Measurements from ENCODE around the gene NEDD4L.
"Not testable (repeated sequence)": the region's sequence is repeated elsewhere in the genome, so short reads cannot be mapped to it uniquely, and the experiment has no call there.

Gene NEDD4L

DNA sequence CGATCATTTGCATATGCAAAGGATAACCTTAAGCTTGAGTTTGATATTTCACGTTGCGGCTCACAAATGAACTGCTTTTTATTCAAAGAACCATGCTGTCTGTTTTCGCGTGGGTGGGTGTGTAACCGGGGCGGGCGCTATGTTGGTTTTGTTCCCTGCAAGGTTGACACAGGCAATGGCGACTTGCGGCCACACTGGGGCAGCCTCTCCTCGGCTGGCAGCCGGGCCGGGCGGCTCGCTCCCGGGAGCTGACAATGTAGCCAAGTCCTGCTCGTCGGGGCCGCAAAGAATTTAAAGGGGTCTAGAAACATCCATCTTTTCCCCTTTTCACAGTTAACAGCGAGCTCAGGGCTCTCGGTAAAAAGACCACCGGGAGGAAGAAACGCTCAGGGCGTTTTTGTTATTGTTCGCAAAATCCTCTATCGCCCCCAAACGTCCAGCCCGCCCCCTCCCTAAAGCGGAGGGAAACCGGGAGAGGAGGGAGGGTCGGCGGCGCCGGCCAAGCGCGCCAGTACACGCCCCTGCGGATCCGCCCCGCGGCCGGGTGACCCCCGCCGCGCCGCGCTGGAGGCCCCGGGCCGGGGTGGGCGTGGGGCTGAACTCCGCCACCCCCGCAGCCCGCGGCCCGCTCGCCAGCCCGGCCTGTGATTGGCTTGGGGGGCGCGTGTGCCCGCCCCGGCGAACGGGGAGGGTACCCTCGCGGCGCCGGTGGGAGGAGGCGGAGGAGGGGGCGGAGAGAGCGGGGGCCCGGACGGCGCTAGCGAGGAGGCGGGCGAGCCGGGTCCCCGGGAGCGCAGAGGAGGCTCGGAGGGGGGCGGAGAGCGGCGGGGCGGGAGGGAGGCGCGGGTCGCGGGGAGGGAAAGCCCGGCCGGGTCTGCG lies at the start of gene NEDD4L:
TSS of gene NEDD4L (plus strand) at position 736 of the 879 bp plus-strand sequence. CDS start 435 bp downstream, outside the sequence.
- H3K9me3 Mint-ChIP-seq: no peaks in the 10 kb centered on the region
- ATAC-seq (replicated peaks) (peak; percentile 84 to 86), DNase-seq (peak; percentile 85)
- H3K27me3 Mint-ChIP-seq: no peaks in the 10 kb centered on the region
- H3K4me1 Mint-ChIP-seq: peaks cover 20 to 43% of the 10 kb centered on the region in 2 donors
- H3K4me3 Mint-ChIP-seq: peak within 1 kb of the TSS; percentile 95 to 96
- H3K36me3 Mint-ChIP-seq: peaks cover 0 to 1% of the 10 kb centered on the region in 2 donors
- peak within 1 kb of the TSS; percentile 86 for H3K27ac Mint-ChIP-seq

DNA sequence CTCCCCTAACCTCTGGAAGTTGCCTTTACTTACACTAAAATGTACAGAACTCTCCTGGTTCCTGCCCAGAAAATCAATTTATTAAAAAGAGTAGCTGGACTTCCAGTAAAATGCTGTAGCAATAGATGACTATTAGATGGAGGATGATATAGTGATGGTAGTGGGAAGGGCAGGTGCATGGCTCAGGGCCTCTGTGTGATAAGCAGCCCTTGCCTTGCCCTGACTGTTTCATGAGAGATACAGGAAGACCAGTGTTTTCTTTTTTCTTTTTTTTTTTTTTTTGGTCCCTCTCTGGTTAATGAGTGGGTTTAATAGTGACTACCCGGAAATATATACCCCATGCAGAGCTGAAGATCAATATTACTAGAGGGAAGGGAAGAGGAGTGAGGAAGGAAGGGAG lies 48.7 kb upstream of the NEDD4L start:
- Mint-ChIP-seq H3K36me3 (no peaks in the 10 kb centered on the region), H3K9me3 (no peaks in the 10 kb centered on the region), H3K4me1 (no peaks in the 10 kb centered on the region), H3K27ac (no peak overlapping the region), H3K27me3 (peaks cover 22 to 38% of the 10 kb centered on the region in 2 donors), H3K4me3 (no peak overlapping the region)
- DNase-seq (no peak), ATAC-seq (replicated peaks) (no peak)

- peaks cover 13 to 40% of the 10 kb centered on the region in 2 donors for H3K27me3 Mint-ChIP-seq
- not testable (repeated sequence) for ATAC-seq (replicated peaks); H3K4me1 Mint-ChIP-seq; H3K27ac Mint-ChIP-seq; H3K9me3 Mint-ChIP-seq; DNase-seq; H3K4me3 Mint-ChIP-seq; H3K36me3 Mint-ChIP-seq
Measured at GRCh38 chr18:57996894-57997293, 47.1 kb upstream of the NEDD4L start.

GRCh38 chr18:57997820-57998219 lies 46.2 kb upstream of the NEDD4L start:
- DNase-seq (no peak), ATAC-seq (replicated peaks) (no peak)
- no peaks in the 10 kb centered on the region for H3K36me3 Mint-ChIP-seq
- H3K9me3 Mint-ChIP-seq: no peaks in the 10 kb centered on the region
- no peaks in the 10 kb centered on the region for H3K4me1 Mint-ChIP-seq
- H3K27ac Mint-ChIP-seq: no peak overlapping the region
- peaks cover 21 to 48% of the 10 kb centered on the region in 2 donors for H3K27me3 Mint-ChIP-seq
- H3K4me3 Mint-ChIP-seq: no peak overlapping the region

DNA sequence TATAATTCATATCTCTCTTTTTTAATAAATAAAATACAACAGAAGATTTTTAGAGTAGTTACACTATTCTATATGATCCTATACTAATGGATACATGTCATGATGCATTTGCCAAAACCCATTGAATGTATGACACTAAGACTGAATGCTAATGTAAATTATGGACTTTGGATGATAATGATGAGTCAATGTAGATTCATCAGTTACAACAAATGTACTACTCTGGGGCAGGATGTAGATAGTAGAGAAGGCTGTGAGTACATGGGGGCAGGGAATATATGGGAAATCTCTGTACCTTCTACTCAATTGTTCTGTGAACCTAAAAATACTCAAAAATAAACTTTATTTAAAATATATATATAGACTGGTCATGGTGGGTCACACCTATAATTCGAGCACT lies 45.6 kb upstream of the NEDD4L start:
- DNase-seq: no peak
- H3K36me3 Mint-ChIP-seq: no peaks in the 10 kb centered on the region
- ATAC-seq (replicated peaks): no peak
- no peak overlapping the region for H3K27ac Mint-ChIP-seq
- peaks cover 23 to 48% of the 10 kb centered on the region in 2 donors for H3K27me3 Mint-ChIP-seq
- H3K9me3 Mint-ChIP-seq: no peaks in the 10 kb centered on the region
- H3K4me3 Mint-ChIP-seq: no peak overlapping the region
- H3K4me1 Mint-ChIP-seq: no peaks in the 10 kb centered on the region

DNA sequence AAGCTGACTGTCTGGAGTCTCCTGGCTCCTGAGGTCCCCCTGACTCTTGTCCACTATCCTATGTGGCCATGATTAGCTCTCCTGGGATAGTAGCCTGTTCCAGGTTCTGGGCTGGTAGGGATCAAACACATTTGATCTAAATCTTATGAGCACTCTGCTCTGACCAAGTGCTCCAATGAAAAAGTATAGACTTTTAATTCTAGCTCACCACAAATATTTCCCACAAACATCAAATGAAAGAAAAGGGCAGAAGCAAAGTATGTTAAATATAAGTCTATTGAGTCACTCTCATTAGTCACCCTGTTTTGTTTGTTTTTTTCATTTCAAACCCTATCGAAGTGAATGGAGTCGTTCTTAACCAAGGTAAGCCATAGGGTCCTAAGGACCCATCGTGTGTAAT lies 39.7 kb upstream of the NEDD4L start:
- H3K9me3 Mint-ChIP-seq: no peaks in the 10 kb centered on the region
- DNase-seq (no peak), ATAC-seq (replicated peaks) (no peak)
- no peaks in the 10 kb centered on the region for H3K36me3 Mint-ChIP-seq
- H3K4me3 Mint-ChIP-seq: no peak overlapping the region
- H3K27me3 Mint-ChIP-seq: peaks cover 41 to 42% of the 10 kb centered on the region in 2 donors
- no peaks in the 10 kb centered on the region for H3K4me1 Mint-ChIP-seq
- no peak overlapping the region for H3K27ac Mint-ChIP-seq

DNA sequence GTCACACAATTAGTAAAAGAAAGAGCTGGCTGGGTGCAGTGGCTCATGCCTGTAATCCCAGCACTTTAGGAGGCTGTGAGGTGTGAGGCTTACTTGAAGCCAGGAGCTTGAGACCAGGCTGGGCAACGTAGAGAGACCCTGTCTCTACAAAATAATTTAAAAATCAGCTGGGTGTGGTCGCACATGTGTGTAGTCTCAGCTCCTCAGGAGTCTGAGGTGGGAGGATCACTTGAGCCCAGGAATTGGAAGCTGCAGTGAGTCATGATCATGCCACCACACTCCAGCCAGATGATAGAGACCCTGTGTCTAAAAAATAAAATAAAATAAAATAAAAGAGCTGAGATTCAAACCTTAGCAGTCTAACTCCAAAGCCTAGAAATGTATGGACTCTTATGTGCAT lies 39.0 kb upstream of the NEDD4L start:
- H3K4me3 Mint-ChIP-seq: no peak overlapping the region
- DNase-seq (no peak), ATAC-seq (replicated peaks) (no peak)
- H3K27me3 Mint-ChIP-seq: peaks cover 43% of the 10 kb centered on the region in 2 donors
- H3K9me3 Mint-ChIP-seq: no peaks in the 10 kb centered on the region
- no peaks in the 10 kb centered on the region for H3K36me3 Mint-ChIP-seq
- no peak overlapping the region for H3K27ac Mint-ChIP-seq
- H3K4me1 Mint-ChIP-seq: no peaks in the 10 kb centered on the region

- DNase-seq (no peak), ATAC-seq (replicated peaks) (peak; percentile 57 to 84)
- Mint-ChIP-seq H3K4me3 (no peak overlapping the region), H3K4me1 (no peaks in the 10 kb centered on the region), H3K9me3 (no peaks in the 10 kb centered on the region), H3K27ac (no peak overlapping the region), H3K36me3 (no peaks in the 10 kb centered on the region), H3K27me3 (peaks cover 50 to 53% of the 10 kb centered on the region in 2 donors)
Measured at GRCh38 chr18:58005885-58006523, 38.0 kb upstream of the NEDD4L start.

GRCh38 chr18:58009166-58009565 lies 34.9 kb upstream of the NEDD4L start:
- no peaks in the 10 kb centered on the region for H3K9me3 Mint-ChIP-seq
- no peaks in the 10 kb centered on the region for H3K36me3 Mint-ChIP-seq
- DNase-seq (no peak), ATAC-seq (replicated peaks) (no peak)
- peaks cover 0 to 5% of the 10 kb centered on the region in 2 donors for H3K4me1 Mint-ChIP-seq
- peaks cover 30 to 34% of the 10 kb centered on the region in 2 donors for H3K27me3 Mint-ChIP-seq
- no peak overlapping the region for H3K27ac Mint-ChIP-seq
- H3K4me3 Mint-ChIP-seq: no peak overlapping the region

GRCh38 chr18:58010265-58010664 lies 33.8 kb upstream of the NEDD4L start:
- no peaks in the 10 kb centered on the region for H3K36me3 Mint-ChIP-seq
- no peak for ATAC-seq (replicated peaks)
- no peaks in the 10 kb centered on the region for H3K9me3 Mint-ChIP-seq

GRCh38 chr18:58012356-58012755 lies 31.7 kb upstream of the NEDD4L start:
- no peak for ATAC-seq (replicated peaks)
- DNase-seq: no peak
- H3K27me3 Mint-ChIP-seq: peaks cover 19 to 26% of the 10 kb centered on the region in 2 donors
- no peak overlapping the region for H3K27ac Mint-ChIP-seq
- H3K4me3 Mint-ChIP-seq: no peak overlapping the region
- peaks cover 12 to 27% of the 10 kb centered on the region in 2 donors for H3K4me1 Mint-ChIP-seq
- peaks cover 4% of the 10 kb centered on the region in 2 donors for H3K9me3 Mint-ChIP-seq
- peaks cover 0 to 4% of the 10 kb centered on the region in 2 donors for H3K36me3 Mint-ChIP-seq

More at GRCh38 chr18:58010265-58010664, 33.8 kb upstream of the NEDD4L start:
- Mint-ChIP-seq H3K4me3 (no peak overlapping the region), H3K27ac (no peak overlapping the region), H3K4me1 (peaks cover 7 to 16% of the 10 kb centered on the region in 2 donors), H3K27me3 (peaks cover 25 to 31% of the 10 kb centered on the region in 2 donors)
- no peak for DNase-seq

DNA sequence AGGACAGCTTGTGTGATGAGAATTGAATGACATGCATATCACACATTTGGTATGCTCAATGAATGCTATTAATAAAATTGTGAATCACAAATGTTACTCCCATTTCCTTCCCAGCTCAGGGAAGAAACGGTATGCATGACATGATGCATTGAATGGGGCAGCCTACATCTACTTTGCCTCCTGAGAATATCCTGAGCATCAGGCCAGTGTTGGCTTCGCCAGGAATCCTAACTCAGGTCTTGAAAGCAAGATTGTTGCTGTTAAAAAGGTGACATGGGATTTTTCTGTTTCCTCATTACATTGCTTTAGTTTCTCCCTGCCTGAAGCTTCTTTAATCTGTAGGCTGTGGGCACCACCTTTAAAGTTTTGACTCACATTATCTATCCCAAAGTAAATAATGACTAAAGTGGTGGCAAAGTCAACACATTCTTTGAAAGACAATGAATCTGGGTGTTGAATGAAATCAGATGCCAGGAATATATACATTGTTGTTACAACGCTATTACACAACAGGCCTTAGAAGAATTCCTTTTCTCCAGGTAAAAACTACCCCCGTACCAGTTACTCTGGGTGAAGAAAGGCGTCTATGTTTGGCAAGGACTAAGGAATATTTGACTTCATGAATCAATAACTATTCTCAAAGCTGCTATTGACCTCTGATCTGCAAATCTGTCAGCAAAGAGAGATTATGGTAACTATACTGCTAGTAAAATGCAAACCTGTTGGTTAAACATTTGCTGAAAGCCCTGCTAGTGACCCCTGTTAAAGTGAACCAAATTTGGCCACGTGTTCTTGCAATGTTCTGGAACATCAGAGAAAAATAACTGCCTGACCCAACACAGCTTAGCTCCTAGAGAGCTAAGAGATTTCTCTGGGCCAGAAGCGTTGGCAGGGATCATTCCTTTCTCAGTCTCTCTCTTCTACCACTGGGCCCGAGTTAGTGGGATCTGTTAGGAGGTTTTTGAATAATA lies 30.5 kb upstream of the NEDD4L start:
- H3K4me1 Mint-ChIP-seq: peaks cover 12 to 27% of the 10 kb centered on the region in 2 donors
- ATAC-seq (replicated peaks) (no peak), DNase-seq (no peak)
- peaks cover 0 to 4% of the 10 kb centered on the region in 2 donors for H3K36me3 Mint-ChIP-seq
- H3K27ac Mint-ChIP-seq: no peak overlapping the region
- H3K4me3 Mint-ChIP-seq: no peak overlapping the region
- peaks cover 14 to 19% of the 10 kb centered on the region in 2 donors for H3K27me3 Mint-ChIP-seq
- peaks cover 4% of the 10 kb centered on the region in 2 donors for H3K9me3 Mint-ChIP-seq

DNA sequence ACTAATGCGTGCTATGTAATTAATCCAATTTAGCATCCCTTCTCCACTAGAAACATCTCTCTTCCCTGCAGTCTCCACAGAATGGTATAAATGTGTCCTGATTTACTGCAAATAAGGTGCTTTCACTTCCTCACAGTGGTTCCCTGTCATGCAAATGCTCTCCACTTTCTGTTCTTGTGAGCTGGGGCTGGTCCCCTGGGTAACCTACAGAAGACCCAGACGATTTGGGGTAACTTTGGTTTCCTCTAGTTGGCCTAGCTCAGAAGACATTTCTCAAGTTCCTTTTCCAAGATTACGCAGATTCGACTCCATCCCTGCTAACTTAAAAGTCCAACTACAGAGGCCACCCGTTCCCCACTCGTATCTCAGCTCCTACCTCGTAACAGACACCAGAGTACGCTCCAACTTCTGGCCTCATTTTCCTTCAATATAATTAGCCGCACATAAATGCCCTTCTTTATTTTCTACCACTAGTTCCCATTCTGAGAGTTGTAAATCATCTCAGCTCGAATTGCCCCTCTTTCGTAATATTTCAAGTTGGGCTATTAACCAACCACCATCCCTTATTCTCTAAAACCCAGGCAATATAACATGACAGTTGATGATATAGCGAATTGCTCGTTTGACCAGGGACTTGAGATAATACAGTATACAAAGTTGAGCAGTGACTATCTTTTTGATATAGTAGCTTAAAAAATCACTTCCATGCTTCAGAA lies 28.8 kb upstream of the NEDD4L start:
- peaks cover 0 to 4% of the 10 kb centered on the region in 2 donors for H3K36me3 Mint-ChIP-seq
- peaks cover 12 to 27% of the 10 kb centered on the region in 2 donors for H3K4me1 Mint-ChIP-seq
- H3K27ac Mint-ChIP-seq: no peak overlapping the region
- H3K9me3 Mint-ChIP-seq: peaks cover 4% of the 10 kb centered on the region in 2 donors
- ATAC-seq (replicated peaks) (peak; percentile 100), DNase-seq (peak; percentile 49)
- H3K27me3 Mint-ChIP-seq: peaks cover 7 to 10% of the 10 kb centered on the region in 2 donors
- H3K4me3 Mint-ChIP-seq: peak overlapping the region; percentile 1 to 14

Measured in stimulated activated naive B cell treated with anti-CD40 and anti-IgM and Interleukin-4, amounts not matched to agents 10 μg/mL and 1 μg/mL and 100 μg/mL, for 72 hours (primary cell).